ENCODE results near the gene LPAR3. TPM values are rescaled to one million over a fixed set of nuclear protein-coding genes. Genes with fewer than 3 reads are reported as not detected.

Gene LPAR3
- total RNA-seq, 1 donor from 2014 or later, result not detected

DNA sequence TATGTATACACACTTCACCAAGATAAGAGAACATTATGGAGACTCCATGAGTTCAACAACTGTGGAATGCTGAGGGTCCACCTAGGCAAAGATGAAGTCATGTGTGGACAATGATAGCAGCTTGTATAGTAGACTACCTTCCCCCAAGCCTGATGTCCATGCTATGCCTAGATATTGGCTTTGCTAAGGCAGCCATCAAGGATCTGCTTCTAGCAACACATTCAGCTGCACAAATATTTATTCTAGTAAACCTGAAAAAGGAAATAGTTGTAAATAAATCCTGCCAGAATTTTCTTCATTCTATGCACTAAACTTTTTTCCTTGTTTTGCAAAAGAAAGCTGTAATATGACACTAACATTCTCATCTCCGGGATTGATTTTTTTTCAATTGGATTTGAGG is 7.0 kb upstream of the LPAR3 start:
- peaks cover 2% of the 10 kb centered on the region for H3K36me3 Mint-ChIP-seq (ENCODE audit: low read depth)
- TF ChIP-seq CTCF (IDR thresholded peaks at IDR 0.05), result no peak
- H3K27ac Mint-ChIP-seq (ENCODE audit: unreplicated experiment), result no peak overlapping the region
- DNase-seq (ENCODE audit: low spot score), result no peak
- H3K9me3 Mint-ChIP-seq (ENCODE audit: low read depth), result peaks cover 8% of the 10 kb centered on the region
- no peak overlapping the region for H3K4me3 Mint-ChIP-seq (ENCODE audit: unreplicated experiment)
- H3K27me3 Mint-ChIP-seq (ENCODE audit: low read depth), result peaks cover 45% of the 10 kb centered on the region
- no peaks in the 10 kb centered on the region for H3K4me1 Mint-ChIP-seq (ENCODE audit: low read depth)

GRCh38 chr1:84896279-84896678 is 3.3 kb upstream of the LPAR3 start:
- H3K4me3 Mint-ChIP-seq (ENCODE audit: unreplicated experiment), result no peak overlapping the region
- H3K27ac Mint-ChIP-seq (ENCODE audit: unreplicated experiment), result no peak overlapping the region
- peaks cover 68% of the 10 kb centered on the region for H3K27me3 Mint-ChIP-seq (ENCODE audit: low read depth)
- TF ChIP-seq CTCF (IDR thresholded peaks at IDR 0.05), result no peak
- no peaks in the 10 kb centered on the region for H3K36me3 Mint-ChIP-seq (ENCODE audit: low read depth)
- DNase-seq (ENCODE audit: low spot score), result no peak
- peaks cover 4% of the 10 kb centered on the region for H3K4me1 Mint-ChIP-seq (ENCODE audit: low read depth)
- no peaks in the 10 kb centered on the region for H3K9me3 Mint-ChIP-seq (ENCODE audit: low read depth)

DNA sequence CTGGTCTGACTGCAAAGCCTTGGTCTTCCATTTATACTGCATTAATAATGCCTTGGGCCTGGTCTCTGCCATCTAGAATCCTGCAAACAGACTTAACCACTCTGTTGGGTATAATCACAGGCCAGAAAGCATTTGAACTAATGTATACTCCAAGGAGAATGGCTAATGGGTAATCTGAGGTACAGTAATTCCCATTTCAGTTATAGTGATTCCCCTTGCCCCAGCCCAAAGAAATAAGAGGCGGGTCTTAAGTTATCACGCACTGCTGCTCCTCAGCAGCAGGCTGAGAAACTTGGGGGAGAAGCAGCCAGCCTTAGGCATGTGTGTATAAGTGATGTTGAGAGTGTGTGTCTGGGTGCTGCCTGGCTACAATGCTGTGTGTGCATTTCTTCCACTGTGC is 2.4 kb downstream of the LPAR3 start:
- Mint-ChIP-seq H3K36me3 (ENCODE audit: low read depth) (no peaks in the 10 kb centered on the region), H3K27me3 (ENCODE audit: low read depth) (peaks cover 37% of the 10 kb centered on the region), H3K4me1 (ENCODE audit: low read depth) (peaks cover 4% of the 10 kb centered on the region), H3K27ac (ENCODE audit: unreplicated experiment) (no peak overlapping the region), H3K4me3 (ENCODE audit: unreplicated experiment) (no peak overlapping the region), H3K9me3 (ENCODE audit: low read depth) (no peaks in the 10 kb centered on the region)
- no peak for DNase-seq (ENCODE audit: low spot score)
- no peak for TF ChIP-seq CTCF (IDR thresholded peaks at IDR 0.05)

DNA sequence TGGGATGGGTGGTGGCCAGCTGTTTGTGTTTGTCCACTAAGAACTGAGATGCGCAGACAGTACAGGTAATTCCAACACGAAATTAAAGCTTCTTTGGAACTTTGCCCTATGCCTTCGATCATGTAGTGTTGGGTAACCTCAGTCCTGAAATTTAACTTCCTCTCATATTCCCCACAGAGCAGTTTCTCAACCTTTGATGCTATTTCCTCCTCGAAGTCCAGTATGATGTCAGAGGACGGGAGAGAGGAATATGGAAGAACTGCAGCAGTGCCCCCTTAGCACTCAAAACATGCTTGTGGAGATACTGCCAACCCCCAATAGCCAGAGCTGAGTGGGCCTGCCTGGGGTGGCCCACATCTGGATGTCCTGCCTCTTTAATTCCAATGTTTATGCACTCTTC is 3.6 kb downstream of the LPAR3 start:
- H3K4me1 Mint-ChIP-seq (ENCODE audit: low read depth), result peaks cover 4% of the 10 kb centered on the region
- no peak overlapping the region for H3K27ac Mint-ChIP-seq (ENCODE audit: unreplicated experiment)
- no peaks in the 10 kb centered on the region for H3K9me3 Mint-ChIP-seq (ENCODE audit: low read depth)
- no peak for DNase-seq (ENCODE audit: low spot score)
- H3K4me3 Mint-ChIP-seq (ENCODE audit: unreplicated experiment), result no peak overlapping the region
- H3K36me3 Mint-ChIP-seq (ENCODE audit: low read depth), result no peaks in the 10 kb centered on the region
- no peak for TF ChIP-seq CTCF (IDR thresholded peaks at IDR 0.05)
- H3K27me3 Mint-ChIP-seq (ENCODE audit: low read depth), result peaks cover 25% of the 10 kb centered on the region

DNA sequence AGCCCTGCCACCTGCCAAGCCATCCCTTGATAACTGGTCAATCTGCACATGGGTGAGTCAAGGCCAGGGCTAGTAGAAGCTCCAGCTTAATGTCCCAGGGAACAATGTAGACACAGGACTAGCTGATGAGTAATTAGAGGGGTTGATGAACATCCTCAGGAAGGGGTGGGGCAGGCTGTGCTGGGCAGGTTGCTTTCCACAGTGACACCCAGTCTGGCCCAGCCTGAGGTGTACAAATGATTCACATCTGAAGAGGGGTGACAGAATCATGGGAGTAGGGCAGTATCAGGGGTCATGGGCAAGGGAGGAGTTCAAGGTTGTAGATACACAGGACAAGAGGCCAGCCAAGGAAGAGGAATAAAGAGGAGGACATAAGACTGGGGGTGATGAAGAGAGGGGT is 4.3 kb downstream of the LPAR3 start:
- no peak for DNase-seq (ENCODE audit: low spot score)

More for the DNA sequence above, 4.3 kb downstream of the LPAR3 start:
- Mint-ChIP-seq H3K4me3 (ENCODE audit: unreplicated experiment) (no peak overlapping the region), H3K9me3 (ENCODE audit: low read depth) (no peaks in the 10 kb centered on the region), H3K4me1 (ENCODE audit: low read depth) (peaks cover 4% of the 10 kb centered on the region), H3K27ac (ENCODE audit: unreplicated experiment) (no peak overlapping the region), H3K36me3 (ENCODE audit: low read depth) (no peaks in the 10 kb centered on the region), H3K27me3 (ENCODE audit: low read depth) (peaks cover 19% of the 10 kb centered on the region)
- no peak for TF ChIP-seq CTCF (IDR thresholded peaks at IDR 0.05)
